NT2/D1 (cell line): Measurements from ENCODE around the gene PPP1R14B.

Source experiments
- SUZ12 ChIP-seq: IDR thresholded peaks from 2 replicates; pipeline ENCODE4 v1.6.1; 2011; ENCODE audit not compliant: insufficient read length, insufficient read depth; ENCODE audit errors: extremely low read depth
- YY1 ChIP-seq: IDR thresholded peaks from 2 replicates; pipeline ENCODE4 v1.6.1; 2011; ENCODE audit not compliant: insufficient read length, insufficient read depth
- ZNF274 ChIP-seq: IDR thresholded peaks from 2 replicates; pipeline ENCODE4 v1.6.1; 2011; ENCODE audit warnings: mild to moderate bottlenecking, low read depth, low read length

DNA sequence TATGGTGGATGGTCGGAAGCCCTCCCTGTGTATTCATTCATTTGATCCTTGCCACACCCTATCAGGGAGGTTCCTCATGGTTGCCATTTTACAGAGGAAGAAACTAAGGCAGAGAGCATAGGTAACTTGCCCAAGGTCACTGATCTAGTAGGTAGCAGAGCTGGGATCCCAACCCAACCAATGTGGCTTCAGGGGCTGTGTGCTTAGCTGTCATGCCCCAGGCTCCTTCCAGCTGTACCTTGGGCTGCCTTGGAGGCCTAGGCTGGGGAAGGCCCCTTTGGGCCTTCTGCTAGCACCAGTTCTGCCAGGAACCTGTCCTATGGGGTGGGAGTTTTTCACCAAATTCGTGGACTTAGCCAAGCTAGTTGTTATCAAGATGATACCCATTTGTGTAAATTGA is 29.1 kb upstream of the PPP1R14B start:
- TF ChIP-seq ZNF274 = no peak
- no peak for TF ChIP-seq SUZ12
- no peak for TF ChIP-seq YY1
